ENCODE data around the gene CCDC93. TPM values are rescaled to one million over a fixed set of nuclear protein-coding genes. Genes with fewer than 3 reads are reported as not detected.
"Not testable (repeated sequence)": the region's sequence is repeated elsewhere in the genome, so short reads cannot be mapped to it uniquely, and the experiment has no call there.

Gene CCDC93
- total RNA-seq, 1 donor from 2014 or later: 13.2 TPM

GRCh38 chr2:117931266-117931665 is 82.6 kb downstream of the CCDC93 start:
- TF ChIP-seq CTCF (conservative IDR thresholded peaks at IDR 0.05; ENCODE audit: low read depth, low read length): no peak
- DNase-seq (ENCODE audit: low read depth): no peak
- H3K4me3 ChIP-seq (ENCODE audit: low read depth, low read length): no peak overlapping the region

GRCh38 chr2:117930775-117931174 is 83.1 kb downstream of the CCDC93 start:
- DNase-seq (ENCODE audit: low read depth): no peak
- no peak for TF ChIP-seq CTCF (conservative IDR thresholded peaks at IDR 0.05; ENCODE audit: low read depth, low read length)

GRCh38 chr2:117923471-117923870 is 90.4 kb downstream of the CCDC93 start:
- DNase-seq (ENCODE audit: low read depth); H3K4me3 ChIP-seq (ENCODE audit: low read depth, low read length): not testable (repeated sequence)

More at GRCh38 chr2:117930775-117931174, 83.1 kb downstream of the CCDC93 start:
- H3K4me3 ChIP-seq (ENCODE audit: low read depth, low read length): no peak overlapping the region

GRCh38 chr2:117921520-117921919 is 92.3 kb downstream of the CCDC93 start:
- TF ChIP-seq CTCF (conservative IDR thresholded peaks at IDR 0.05; ENCODE audit: low read depth, low read length): no peak
- DNase-seq (ENCODE audit: low read depth): no peak
- no peak overlapping the region for H3K4me3 ChIP-seq (ENCODE audit: low read depth, low read length)

GRCh38 chr2:117918608-117919007 is 95.3 kb downstream of the CCDC93 start:
- DNase-seq (ENCODE audit: low read depth): no peak
- TF ChIP-seq CTCF (conservative IDR thresholded peaks at IDR 0.05; ENCODE audit: low read depth, low read length): no peak
- H3K4me3 ChIP-seq (ENCODE audit: low read depth, low read length): no peak overlapping the region

GRCh38 chr2:117917223-117917917 is 96.5 kb downstream of the CCDC93 start:
- H3K4me3 ChIP-seq (ENCODE audit: low read depth, low read length): no peak overlapping the region
- peak; percentile 6 for DNase-seq (ENCODE audit: low read depth)
- peak; percentile 68 for TF ChIP-seq CTCF (conservative IDR thresholded peaks at IDR 0.05; ENCODE audit: low read depth, low read length)

- DNase-seq (ENCODE audit: low read depth): no peak
- no peak for TF ChIP-seq CTCF (conservative IDR thresholded peaks at IDR 0.05; ENCODE audit: low read depth, low read length)
- H3K4me3 ChIP-seq (ENCODE audit: low read depth, low read length): no peak overlapping the region
Measured at GRCh38 chr2:117902933-117903332, 110.9 kb downstream of the CCDC93 start.
